Omental fat pad (tissue), 4 donors: ENCODE data around the gene RCVRN. TPM values are rescaled to one million over a fixed set of nuclear protein-coding genes. Genes with fewer than 3 reads are reported as not detected.

Experiments used
- ATAC-seq: fragments of 150-250 bp; one replicate; pipeline ENCODE4 v1.9.1; 2016; ENCODE audit warnings: mild to moderate bottlenecking, moderate library complexity; ENCODE audit not compliant: low FRiP score
- DNase-seq: peaks from one replicate; pipeline ENCODE4 v3.0.0-alpha.2; 2019; ENCODE audit warnings: low spot score
- CTCF ChIP-seq, 3 donors: fragments of 450-650 bp; IDR thresholded peaks; one replicate each; pipeline ENCODE4 v1.5.1; 2016 to 2017; ENCODE audit warnings: antibody characterized with exemption in 3 of 3, mild to moderate bottlenecking in 3 of 3, moderate library complexity in 2 of 3
- total RNA-seq, 4 donors: library from RNA; depleted of rRNA; stranded (reverse); fragments of >200 nt; gene quantifications; one replicate each; pipeline ENCODE4 v1.1.0, GENCODE V29; 2016

Gene RCVRN
- under 1 TPM; 0.24 to 0.65 (median 0.60) TPM for total RNA-seq

- DNase-seq (no peak), ATAC-seq (no peak)
- no peak for TF ChIP-seq CTCF (IDR thresholded peaks at IDR 0.05)
These were observed at the start of gene RCVRN for GRCh38 chr17:9905078-9905415. RCVRN (minus strand) TSS chr17:9905271; CDS start chr17:9905180, 91 bp downstream.

- ATAC-seq = no peak
These were observed 48.4 kb upstream of the RCVRN start for GRCh38 chr17:9953492-9953891.

GRCh38 chr17:9951803-9952202, 46.7 kb upstream of the RCVRN start:
- TF ChIP-seq CTCF (IDR thresholded peaks at IDR 0.05) = no peak
- DNase-seq (no peak), ATAC-seq (no peak)

More at GRCh38 chr17:9953492-9953891, 48.4 kb upstream of the RCVRN start:
- TF ChIP-seq CTCF (IDR thresholded peaks at IDR 0.05) = no peak
- DNase-seq = no peak

GRCh38 chr17:9948928-9949327, 43.9 kb upstream of the RCVRN start:
- no peak for TF ChIP-seq CTCF (IDR thresholded peaks at IDR 0.05)
- ATAC-seq (no peak), DNase-seq (no peak)

GRCh38 chr17:9944704-9945103, 39.6 kb upstream of the RCVRN start:
- ATAC-seq (no peak), DNase-seq (no peak)
- no peak for TF ChIP-seq CTCF (IDR thresholded peaks at IDR 0.05)

- DNase-seq = no peak
- no peak for TF ChIP-seq CTCF (IDR thresholded peaks at IDR 0.05)
- no peak for ATAC-seq
These were observed 38.3 kb upstream of the RCVRN start for GRCh38 chr17:9943343-9943742.

GRCh38 chr17:9942885-9943284, 37.8 kb upstream of the RCVRN start:
- ATAC-seq (no peak), DNase-seq (no peak)
- TF ChIP-seq CTCF (IDR thresholded peaks at IDR 0.05) = no peak
